ENCODE results near the gene DAP. TPM values are rescaled to one million over a fixed set of nuclear protein-coding genes. Genes with fewer than 3 reads are reported as not detected.

DAP gene
- total and polyA plus RNA-seq, 10 donors: 29.4 to 111 (median 65.2) TPM

DNA sequence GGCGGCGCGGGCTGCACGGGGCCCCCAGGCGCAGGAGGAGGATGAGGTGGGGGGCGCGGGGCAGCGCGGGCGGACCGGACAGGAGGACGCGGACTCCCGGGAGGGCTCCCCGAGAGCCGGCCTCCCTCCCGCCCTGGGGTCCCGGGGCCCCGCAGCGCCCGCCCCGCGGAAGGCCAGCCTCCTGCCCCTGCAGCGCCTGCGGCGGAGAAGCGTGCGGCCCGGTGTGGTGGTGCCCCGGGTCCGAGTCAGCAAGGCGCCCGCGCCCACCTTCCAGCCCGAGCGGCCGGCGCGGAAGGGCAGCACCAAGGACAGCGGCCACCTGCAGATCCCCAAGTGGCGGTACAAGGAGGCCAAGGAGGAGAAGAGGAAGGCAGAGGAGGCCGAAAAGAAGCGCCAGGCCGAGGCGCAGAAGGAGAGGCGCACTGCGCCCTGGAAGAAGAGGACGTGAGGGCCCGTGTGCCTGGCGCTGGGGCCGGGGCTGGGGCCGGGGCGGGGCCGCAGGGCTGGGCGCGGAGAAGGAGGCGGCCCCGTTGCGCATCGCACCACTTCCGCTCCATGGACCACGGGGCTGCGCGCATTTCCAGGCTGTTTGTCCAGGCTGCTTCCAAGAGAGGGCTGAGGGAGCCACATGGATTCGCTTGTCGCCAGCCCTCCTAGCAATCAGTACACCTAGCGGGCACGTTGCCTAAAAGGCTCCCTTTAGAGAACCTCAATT, 111.2 kb downstream of the DAP start:
- no peak overlapping the region for H3K27ac ChIP-seq
- intact Hi-C loops (cut with DNase I; ENCODE audit: low total_unique reads): no loop called here
- no peaks in the 10 kb centered on the region for H3K9me3 ChIP-seq
- TF ChIP-seq POLR2A (IDR thresholded peaks at IDR 0.05): no peak
- no peak for TF ChIP-seq POLR2AphosphoS5 (IDR thresholded peaks at IDR 0.05)
- TF ChIP-seq, protein P1, sequence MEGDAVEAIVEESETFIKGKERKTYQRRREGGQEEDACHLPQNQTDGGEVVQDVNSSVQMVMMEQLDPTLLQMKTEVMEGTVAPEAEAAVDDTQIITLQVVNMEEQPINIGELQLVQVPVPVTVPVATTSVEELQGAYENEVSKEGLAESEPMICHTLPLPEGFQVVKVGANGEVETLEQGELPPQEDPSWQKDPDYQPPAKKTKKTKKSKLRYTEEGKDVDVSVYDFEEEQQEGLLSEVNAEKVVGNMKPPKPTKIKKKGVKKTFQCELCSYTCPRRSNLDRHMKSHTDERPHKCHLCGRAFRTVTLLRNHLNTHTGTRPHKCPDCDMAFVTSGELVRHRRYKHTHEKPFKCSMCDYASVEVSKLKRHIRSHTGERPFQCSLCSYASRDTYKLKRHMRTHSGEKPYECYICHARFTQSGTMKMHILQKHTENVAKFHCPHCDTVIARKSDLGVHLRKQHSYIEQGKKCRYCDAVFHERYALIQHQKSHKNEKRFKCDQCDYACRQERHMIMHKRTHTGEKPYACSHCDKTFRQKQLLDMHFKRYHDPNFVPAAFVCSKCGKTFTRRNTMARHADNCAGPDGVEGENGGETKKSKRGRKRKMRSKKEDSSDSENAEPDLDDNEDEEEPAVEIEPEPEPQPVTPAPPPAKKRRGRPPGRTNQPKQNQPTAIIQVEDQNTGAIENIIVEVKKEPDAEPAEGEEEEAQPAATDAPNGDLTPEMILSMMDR (IDR thresholded peaks at IDR 0.05 in 8 of 11, conservative IDR thresholded peaks at IDR 0.05 in 3 of 11): no peak
- peaks cover 0 to 62% (median 19%) of the 10 kb centered on the region in 6 donors for H3K36me3 ChIP-seq
- peaks cover 0 to 9% (median 4%) of the 10 kb centered on the region in 6 donors for H3K4me1 ChIP-seq
- DNase-seq: peak; percentile 32
- no peak overlapping the region for H3K4me3 ChIP-seq
- WGBS, 5 donors: 77 to 91% (median 85%) methylated on average over 57 to 68 of the region's 68 CpGs
- no peaks in the 10 kb centered on the region for H3K27me3 ChIP-seq (replicated peaks in 1 of 7)

DNA sequence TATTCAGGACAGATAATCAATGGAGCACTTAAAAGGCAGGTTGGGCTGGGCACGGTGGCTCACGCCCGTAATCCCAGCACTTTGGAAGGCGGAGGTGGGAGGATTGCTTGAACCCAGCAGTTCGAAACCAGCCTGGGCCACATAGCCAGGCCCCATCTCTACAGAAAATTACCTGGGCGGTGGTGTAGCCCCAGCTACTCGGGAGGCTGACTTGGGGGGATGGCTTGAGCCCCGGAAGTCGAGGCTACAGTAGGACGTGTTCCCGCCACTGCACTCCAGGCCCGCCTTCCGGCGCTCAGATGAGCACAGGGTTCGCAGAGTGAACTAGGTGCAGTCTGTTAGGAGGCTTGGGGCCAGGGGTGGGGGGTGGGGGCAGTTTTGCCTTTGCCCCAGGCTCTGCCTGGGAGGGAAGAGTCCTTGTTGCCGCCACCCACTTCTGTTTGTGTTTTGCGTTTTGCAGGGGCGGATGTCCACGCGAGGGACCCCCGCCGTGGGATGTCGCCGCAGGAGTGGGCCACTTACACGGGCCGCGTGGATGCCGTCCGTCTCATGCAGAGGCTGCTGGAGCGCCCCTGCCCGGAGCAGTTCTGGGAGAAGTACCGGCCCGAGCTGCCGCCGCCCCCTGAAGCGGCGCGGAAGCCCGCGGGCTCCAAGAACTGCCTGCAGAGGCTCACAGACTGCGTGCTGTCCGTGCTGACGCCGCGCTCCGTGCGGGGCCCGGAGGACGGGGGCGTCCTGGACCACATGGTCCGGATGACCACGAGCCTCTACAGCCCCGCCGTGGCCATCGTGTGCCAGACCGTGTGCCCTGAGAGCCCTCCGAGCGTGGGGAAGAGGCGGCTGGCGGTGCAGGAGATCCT, 112.0 kb downstream of the DAP start:
- H3K9me3 ChIP-seq: no peaks in the 10 kb centered on the region
- WGBS, 5 donors: 88 to 98% (median 90%) methylated on average over 28 to 60 of the region's 60 CpGs
- TF ChIP-seq, protein P1 (IDR thresholded peaks at IDR 0.05 in 8 of 11, conservative IDR thresholded peaks at IDR 0.05 in 3 of 11): no peak
- TF ChIP-seq POLR2A (IDR thresholded peaks at IDR 0.05) (no peak), POLR2AphosphoS5 (IDR thresholded peaks at IDR 0.05) (no peak)

DNA sequence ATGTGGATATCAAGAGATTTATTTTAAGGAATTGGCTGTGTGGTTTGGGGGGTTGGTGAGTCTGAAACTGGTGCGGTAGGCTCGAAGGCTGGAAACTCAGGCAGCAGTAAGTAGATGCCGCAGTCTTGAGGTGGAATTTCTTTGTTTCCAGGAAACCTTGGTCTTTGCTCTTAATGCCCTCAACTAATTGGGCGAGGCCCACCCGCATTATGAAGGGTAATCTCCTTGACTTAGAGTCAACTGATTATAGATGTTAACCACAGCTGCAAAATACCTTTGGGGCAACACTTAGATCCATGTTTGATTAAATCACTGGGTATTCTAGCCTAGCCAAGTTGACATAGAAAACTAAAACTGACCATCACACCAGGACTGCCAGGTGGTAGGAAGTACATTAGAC, 113.4 kb downstream of the DAP start:
- no peaks in the 10 kb centered on the region for H3K27me3 ChIP-seq (replicated peaks in 1 of 7)
- no peaks in the 10 kb centered on the region for H3K9me3 ChIP-seq
- H3K4me3 ChIP-seq: no peak overlapping the region
- WGBS, 5 donors: 93 to 98% (median 95%) methylated on average over 5 of the region's 5 CpGs
- H3K4me1 ChIP-seq: peaks cover 0 to 27% (median 9%) of the 10 kb centered on the region in 6 donors
- DNase-seq: no peak
- no peak overlapping the region for H3K27ac ChIP-seq
- H3K36me3 ChIP-seq: peaks cover 0 to 40% (median 17%) of the 10 kb centered on the region in 6 donors
- TF ChIP-seq POLR2A (IDR thresholded peaks at IDR 0.05): no peak
- TF ChIP-seq POLR2AphosphoS5 (IDR thresholded peaks at IDR 0.05): no peak
- TF ChIP-seq, protein P1 (IDR thresholded peaks at IDR 0.05 in 8 of 11, conservative IDR thresholded peaks at IDR 0.05 in 3 of 11): no peak
- intact Hi-C loops (cut with DNase I; ENCODE audit: low total_unique reads): no loop called here

More for the DNA sequence above, 112.0 kb downstream of the DAP start:
- no peaks in the 10 kb centered on the region for H3K27me3 ChIP-seq (replicated peaks in 1 of 7)
- no peak overlapping the region for H3K4me3 ChIP-seq
- H3K4me1 ChIP-seq: peaks cover 0 to 17% (median 7%) of the 10 kb centered on the region in 6 donors
- intact Hi-C loops (cut with DNase I; ENCODE audit: low total_unique reads): no loop called here
- H3K36me3 ChIP-seq: peaks cover 0 to 54% (median 17%) of the 10 kb centered on the region in 6 donors
- H3K27ac ChIP-seq: no peak overlapping the region
- peak; percentile 67 for DNase-seq

DNA sequence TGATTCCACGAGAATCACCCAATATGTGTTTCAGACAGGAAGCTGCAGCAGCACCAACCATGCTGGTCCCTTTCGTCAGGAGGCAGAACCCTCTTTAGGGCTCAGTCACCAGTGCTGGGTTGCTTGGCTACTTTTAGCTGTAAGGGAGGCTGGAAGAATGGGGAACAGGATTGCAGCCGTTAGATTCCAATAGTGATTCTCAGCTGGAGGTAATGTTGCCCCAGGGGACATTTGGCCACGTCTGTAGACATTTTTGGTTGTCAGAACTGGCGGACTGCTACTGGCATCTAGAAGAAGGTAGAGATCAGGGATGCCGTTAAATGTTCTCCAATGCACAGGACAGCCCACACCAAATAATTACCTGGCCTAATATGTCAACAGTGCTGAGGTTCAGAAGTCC, 115.4 kb downstream of the DAP start:
- peaks cover 0 to 32% (median 9%) of the 10 kb centered on the region in 6 donors for H3K4me1 ChIP-seq
- no peak overlapping the region for H3K27ac ChIP-seq
- no peaks in the 10 kb centered on the region for H3K27me3 ChIP-seq (replicated peaks in 1 of 7)
- WGBS, 5 donors: 73 to 84% (median 81%) methylated on average over 3 to 6 of the region's 6 CpGs
- peaks cover 0 to 24% (median 11%) of the 10 kb centered on the region in 6 donors for H3K36me3 ChIP-seq
- intact Hi-C loops (cut with DNase I; ENCODE audit: low total_unique reads): no loop called here
- TF ChIP-seq POLR2AphosphoS5 (IDR thresholded peaks at IDR 0.05) (no peak), POLR2A (IDR thresholded peaks at IDR 0.05) (no peak)
- TF ChIP-seq, protein P1 (IDR thresholded peaks at IDR 0.05 in 8 of 11, conservative IDR thresholded peaks at IDR 0.05 in 3 of 11): no peak
- H3K4me3 ChIP-seq: no peak overlapping the region
- H3K9me3 ChIP-seq: no peaks in the 10 kb centered on the region
- peak; percentile 37 for DNase-seq

All from spleen (tissue), 11 donors.